WTC11 (cell line): ENCODE measurements around the gene RGS6. TPM values are rescaled to one million over a fixed set of nuclear protein-coding genes. Genes with fewer than 3 reads are reported as not detected.

Experiments used
- ATAC-seq: fragments of 200-7000 bp; cut with Tn5 transposase; 2 replicates; pipeline ENCODE4 v1.10.0; 2021; ENCODE audit warnings: mild to moderate bottlenecking, moderate library complexity
- CTCF ChIA-PET: fragments of 300-600 bp; sonication (Branson Sonifier 250); formaldehyde crosslinking; loops from one replicate; lab custom pipeline; 2021; ENCODE audit warnings: antibody characterized with exemption; lab: Charles Lee
- POLR2A ChIA-PET: fragments of 350-600 bp; sonication (Branson Sonifier 250); formaldehyde crosslinking; loops from one replicate; lab custom pipeline; 2021; ENCODE audit warnings: antibody characterized with exemption; lab: Charles Lee
- DNase-seq: peaks from one replicate; pipeline ENCODE4 v3.0.0; 2021; ENCODE audit warnings: low spot score
- H3K27ac Mint-ChIP-seq: 2 replicates; pipeline ENCODE4 v1.8.0; 2021; ENCODE audit warnings: mixed read lengths
- H3K27me3 Mint-ChIP-seq: 2 replicates; pipeline ENCODE4 v1.8.0; 2021; ENCODE audit warnings: low read depth, mild to moderate bottlenecking, moderate library complexity, mixed read lengths
- H3K36me3 Mint-ChIP-seq: 2 replicates; pipeline ENCODE4 v1.8.0; 2021; ENCODE audit warnings: mixed read lengths
- H3K4me1 Mint-ChIP-seq: 2 replicates; pipeline ENCODE4 v1.8.0; 2022; ENCODE audit warnings: mixed read lengths
- H3K4me3 Mint-ChIP-seq: 2 replicates; pipeline ENCODE4 v1.8.0; 2021; ENCODE audit warnings: mild to moderate bottlenecking, moderate library complexity, mixed read lengths
- H3K9me3 Mint-ChIP-seq: 2 replicates; pipeline ENCODE4 v1.8.0; 2021; ENCODE audit warnings: mixed read lengths
- CREB1 ChIP-seq: sonication (generic); formaldehyde crosslinking; IDR thresholded peaks from 2 replicates; pipeline ENCODE4 v1.8.0; 2023; ENCODE audit warnings: mild to moderate bottlenecking, missing genetic modification reagents
- CTCF ChIP-seq: fragments of 200-600 bp; IDR thresholded peaks from 2 replicates; pipeline ENCODE4 v1.8.0; 2022; ENCODE audit warnings: antibody characterized with exemption
- E2F1 ChIP-seq: sonication (generic); formaldehyde crosslinking; IDR thresholded peaks from 2 replicates; pipeline ENCODE4 v1.8.0; 2022; ENCODE audit warnings: mild to moderate bottlenecking, missing genetic modification reagents
- E2F5 ChIP-seq: sonication (generic); formaldehyde crosslinking; IDR thresholded peaks from 2 replicates; pipeline ENCODE4 v1.8.1; 2022; ENCODE audit warnings: mild to moderate bottlenecking, moderate library complexity, missing genetic modification reagents
- EMX1 ChIP-seq: fragments of 250-450 bp; sonication (Bioruptor Pico); IDR thresholded peaks from 2 replicates; pipeline ENCODE4 v1.8.0; 2021; ENCODE audit warnings: mild to moderate bottlenecking
- ERG ChIP-seq: fragments of 250-450 bp; sonication (Bioruptor Pico); IDR thresholded peaks from 2 replicates; pipeline ENCODE4 v1.8.0; 2021; ENCODE audit warnings: mild to moderate bottlenecking
- GABPB1 ChIP-seq: sonication (generic); formaldehyde crosslinking; IDR thresholded peaks from 2 replicates; pipeline ENCODE4 v1.8.1; 2023; ENCODE audit warnings: mild to moderate bottlenecking, missing genetic modification reagents
- HMGXB4 ChIP-seq: sonication (generic); formaldehyde crosslinking; IDR thresholded peaks from 2 replicates; pipeline ENCODE4 v1.8.1; 2023; ENCODE audit warnings: mild to moderate bottlenecking, moderate library complexity, missing genetic modification reagents
- MAX ChIP-seq: sonication (generic); formaldehyde crosslinking; IDR thresholded peaks from 2 replicates; pipeline ENCODE4 v1.8.0; 2022; ENCODE audit warnings: mild to moderate bottlenecking, missing genetic modification reagents
- NFATC4 ChIP-seq: fragments of 250-450 bp; sonication (Bioruptor Pico); IDR thresholded peaks from 2 replicates; pipeline ENCODE4 v1.9.0; 2021; ENCODE audit warnings: mild to moderate bottlenecking
- NFE2L1 ChIP-seq: sonication (generic); formaldehyde crosslinking; IDR thresholded peaks from 2 replicates; pipeline ENCODE4 v1.8.1; 2023; ENCODE audit warnings: missing genetic modification reagents
- PRDM15 ChIP-seq: sonication (generic); formaldehyde crosslinking; IDR thresholded peaks from 2 replicates; pipeline ENCODE4 v1.8.0; 2022; ENCODE audit warnings: missing genetic modification reagents
- PRRX2 ChIP-seq: fragments of 250-450 bp; sonication (Bioruptor Pico); IDR thresholded peaks from 2 replicates; pipeline ENCODE4 v1.8.0; 2021; ENCODE audit warnings: mild to moderate bottlenecking
- RELA ChIP-seq: sonication (generic); formaldehyde crosslinking; IDR thresholded peaks from 2 replicates; pipeline ENCODE4 v1.8.1; 2022; ENCODE audit warnings: missing genetic modification reagents, mild to moderate bottlenecking, borderline replicate concordance
- SMAD4 ChIP-seq: sonication (generic); formaldehyde crosslinking; IDR thresholded peaks from 2 replicates; pipeline ENCODE4 v1.8.0; 2022; ENCODE audit warnings: mild to moderate bottlenecking, missing genetic modification reagents
- SP1 ChIP-seq: sonication (generic); formaldehyde crosslinking; conservative IDR thresholded peaks from 2 replicates; pipeline ENCODE4 v1.8.1; 2022; ENCODE audit warnings: missing genetic modification reagents
- TP53 ChIP-seq: sonication (generic); formaldehyde crosslinking; IDR thresholded peaks from 2 replicates; pipeline ENCODE4 v1.8.1; 2023; ENCODE audit warnings: mild to moderate bottlenecking, missing genetic modification reagents
- ZBTB21 ChIP-seq: sonication (generic); formaldehyde crosslinking; IDR thresholded peaks from 2 replicates; pipeline ENCODE4 v1.8.1; 2023; ENCODE audit warnings: mild to moderate bottlenecking, missing genetic modification reagents, borderline replicate concordance
- ZMAT4 ChIP-seq: fragments of 250-450 bp; sonication (Bioruptor Pico); IDR thresholded peaks from 2 replicates; pipeline ENCODE4 v1.9.0; 2021; ENCODE audit warnings: mild to moderate bottlenecking
- ZNF121 ChIP-seq: sonication (generic); formaldehyde crosslinking; IDR thresholded peaks from 2 replicates; pipeline ENCODE4 v1.8.0; 2023; ENCODE audit warnings: missing genetic modification reagents
- ZNF138 ChIP-seq: sonication (generic); formaldehyde crosslinking; conservative IDR thresholded peaks from 2 replicates; pipeline ENCODE4 v1.8.1; 2022; ENCODE audit warnings: mild to moderate bottlenecking, moderate library complexity, missing genetic modification reagents
- ZNF423 ChIP-seq: fragments of 250-450 bp; sonication (Bioruptor Pico); IDR thresholded peaks from 2 replicates; pipeline ENCODE4 v2.1.2; 2022; ENCODE audit warnings: mild to moderate bottlenecking, moderate library complexity
- ZNF425 ChIP-seq: fragments of 250-450 bp; sonication (Bioruptor Pico); conservative IDR thresholded peaks from 2 replicates; pipeline ENCODE4 v1.9.0; 2021; ENCODE audit warnings: mild to moderate bottlenecking
- total RNA-seq: library from RNA; stranded (reverse); gene quantifications from 3 replicates; pipeline ENCODE4 v1.2.3, GENCODE V29; 2021

Gene RGS6
- total RNA-seq, 1 experiment from 2014 or later = 1.0 TPM

GRCh38 chr14:72613975-72614319, 681.7 kb downstream of the RGS6 start:
- Mint-ChIP-seq H3K4me1 (peaks cover 23% of the 10 kb centered on the region), H3K27me3 (peaks cover 3% of the 10 kb centered on the region; the same call in 1 of the 2 replicates), H3K9me3 (no peaks in the 10 kb centered on the region), H3K4me3 (no peak overlapping the region), H3K36me3 (no peaks in the 10 kb centered on the region), H3K27ac (no peak overlapping the region)
- TF ChIP-seq MAX = no peak
- no peak for TF ChIP-seq SP1 (CRISPR knock-in tag)
- TF ChIP-seq HMGXB4 = no peak
- no peak for TF ChIP-seq NFE2L1
- no peak for TF ChIP-seq RELA (CRISPR knock-in tag)
- no peak for TF ChIP-seq NFATC4 (CRISPR knock-in tag)
- no peak for TF ChIP-seq EMX1 (CRISPR knock-in tag)
- no peak for TF ChIP-seq ZNF121 (CRISPR knock-in tag)
- no peak for TF ChIP-seq TP53
- no peak for TF ChIP-seq E2F1 (CRISPR knock-in tag)
- no peak for TF ChIP-seq ZNF425
- no peak for TF ChIP-seq ERG
- TF ChIP-seq E2F5 (CRISPR knock-in tag) = no peak
- POLR2A ChIA-PET = no interaction called here
- CTCF ChIA-PET = no interaction called here
- no peak for DNase-seq
- no peak for ATAC-seq

GRCh38 chr14:72614365-72614764, 682.1 kb downstream of the RGS6 start:
- no peaks in the 10 kb centered on the region for H3K9me3 Mint-ChIP-seq
- CTCF ChIA-PET = no interaction called here
- TF ChIP-seq CTCF (no peak), GABPB1 (CRISPR knock-in tag) (no peak), CREB1 (CRISPR knock-in tag) (no peak), ZMAT4 (CRISPR knock-in tag) (no peak), ZBTB21 (CRISPR knock-in tag) (no peak), PRRX2 (CRISPR knock-in tag) (no peak), SMAD4 (CRISPR knock-in tag) (no peak), ZNF423 (CRISPR knock-in tag) (no peak), ZNF138 (no peak), ERG (no peak), PRDM15 (no peak)
- H3K27ac Mint-ChIP-seq = no peak overlapping the region
- no peak overlapping the region for H3K4me3 Mint-ChIP-seq
- peaks cover 4% of the 10 kb centered on the region; the same call in 1 of the 2 replicates for H3K27me3 Mint-ChIP-seq
- POLR2A ChIA-PET = no interaction called here
- DNase-seq (no peak), ATAC-seq (no peak)
- peaks cover 24% of the 10 kb centered on the region for H3K4me1 Mint-ChIP-seq
- no peaks in the 10 kb centered on the region for H3K36me3 Mint-ChIP-seq
